ENCODE data around the gene LIFR. TPM values are rescaled to one million over a fixed set of nuclear protein-coding genes. Genes with fewer than 3 reads are reported as not detected.

The LIFR gene
- total and polyA plus RNA-seq, 2 of the 4 experiments (the other 2 are of a cell fraction): 1.9 to 10.4 TPM

DNA sequence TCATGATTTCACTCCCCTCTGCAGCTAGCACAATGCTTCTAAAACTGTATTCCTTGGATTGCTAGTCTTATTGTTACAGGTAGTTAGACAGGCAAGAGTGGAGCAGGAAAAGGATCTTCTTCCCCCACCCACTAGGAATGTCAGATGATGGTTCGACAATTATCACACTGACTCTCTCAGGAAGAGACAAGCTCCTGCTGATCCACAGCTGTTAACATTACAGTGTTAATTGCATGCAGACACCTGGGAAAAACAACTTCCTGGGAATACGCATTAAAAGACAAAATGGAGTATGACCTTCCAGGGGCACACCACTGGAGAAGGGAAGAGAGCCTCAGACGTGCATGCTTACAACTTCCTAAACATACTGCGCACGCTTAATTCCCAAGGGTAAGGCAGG, 46.2 kb upstream of the LIFR start:
- no peaks in the 10 kb centered on the region for H3K79me1 ChIP-seq (ENCODE audit: low read depth in 1 of 2, low read length in 2 of 2)
- no CpG with 5 or more reads among the region's 5 CpGs for WGBS, 2 experiments (ENCODE audit: extremely low coverage in 2 of 2, insufficient read length in 1 of 2)
- no peak for DNase-seq
- in situ Hi-C loops (cut with MboI; ENCODE audit: low sequenced_read_pairs): no loop called here
- peaks cover 16% of the 10 kb centered on the region for H3K9me1 ChIP-seq (ENCODE audit: insufficient read depth, low read length)
- no peak overlapping the region for H3K4me2 ChIP-seq (ENCODE audit: low read depth, low read length)
- no peak for ATAC-seq (ENCODE audit: low read depth)
- no peaks in the 10 kb centered on the region for H3K9me3 ChIP-seq (ENCODE audit: control insufficient read depth, insufficient read depth, low read length)
- no peak overlapping the region for H3K23ac ChIP-seq (ENCODE audit: low read depth, low read length)
- no peaks in the 10 kb centered on the region; the same call in 1 of the 2 replicates for H3K27me3 ChIP-seq (ENCODE audit: control insufficient read depth, insufficient read depth, low read length)
- peaks cover 22% of the 10 kb centered on the region for H3K4me1 ChIP-seq (ENCODE audit: control insufficient read depth, insufficient read depth, low read length)
- H2BK15ac ChIP-seq (ENCODE audit: low read depth, low read length): 0 out of 3 replicates have a peak overlapping the region, but pooled peaks have one; percentile 29
- no peak overlapping the region for H3K18ac ChIP-seq (ENCODE audit: low read depth, low read length)
- H3K9ac ChIP-seq (ENCODE audit: low read depth, low read length): no peak overlapping the region
- H4K8ac ChIP-seq (ENCODE audit: low read depth in 2 of 2, low read length in 2 of 2): no peak overlapping the region
- H4K91ac ChIP-seq (ENCODE audit: insufficient read depth, low read depth, low read length): no peak overlapping the region
- H2AK9ac ChIP-seq (replicated peaks; ENCODE audit: low read depth, low read length, poor library complexity): no peak overlapping the region
- ChIA-PET POLR2A (ENCODE audit: unreplicated experiment) (no interaction called here), CTCF (no interaction called here)
- no peaks in the 10 kb centered on the region for H3K36me3 ChIP-seq (ENCODE audit: control insufficient read depth, insufficient read depth, low read length)
- H3K14ac ChIP-seq (replicated peaks; ENCODE audit: low read depth, low read length): no peak overlapping the region
- H2AFZ ChIP-seq (replicated peaks; ENCODE audit: low read length, poor library complexity): no peak overlapping the region
- no peak overlapping the region for H2BK120ac ChIP-seq (ENCODE audit: low read depth, low read length)
- H2BK20ac ChIP-seq (ENCODE audit: low read depth, low read length): 0 out of 2 replicates have a peak overlapping the region, but pooled peaks have one; percentile 49
- H3K4ac ChIP-seq (ENCODE audit: low read depth, low read length): no peak overlapping the region
- no peak overlapping the region for H2AK5ac ChIP-seq (ENCODE audit: low read depth, low read length)
- no peak overlapping the region for H4K5ac ChIP-seq (ENCODE audit: low read depth, low read length)
- H3K56ac ChIP-seq (ENCODE audit: extremely low read depth, insufficient read depth, low read length): no peak overlapping the region
- no peak overlapping the region for H3K27ac ChIP-seq (ENCODE audit: insufficient read depth, low read length)
- intact Hi-C loops (cut with micrococcal nuclease): no loop called here
- H2BK5ac ChIP-seq (ENCODE audit: low read depth, low read length, poor library complexity, severe bottlenecking): no peak overlapping the region
- TF ChIP-seq, protein P1, sequence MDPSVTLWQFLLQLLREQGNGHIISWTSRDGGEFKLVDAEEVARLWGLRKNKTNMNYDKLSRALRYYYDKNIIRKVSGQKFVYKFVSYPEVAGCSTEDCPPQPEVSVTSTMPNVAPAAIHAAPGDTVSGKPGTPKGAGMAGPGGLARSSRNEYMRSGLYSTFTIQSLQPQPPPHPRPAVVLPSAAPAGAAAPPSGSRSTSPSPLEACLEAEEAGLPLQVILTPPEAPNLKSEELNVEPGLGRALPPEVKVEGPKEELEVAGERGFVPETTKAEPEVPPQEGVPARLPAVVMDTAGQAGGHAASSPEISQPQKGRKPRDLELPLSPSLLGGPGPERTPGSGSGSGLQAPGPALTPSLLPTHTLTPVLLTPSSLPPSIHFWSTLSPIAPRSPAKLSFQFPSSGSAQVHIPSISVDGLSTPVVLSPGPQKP (IDR thresholded peaks at IDR 0.05; ENCODE audit: borderline replicate concordance, low read depth, low read length): no peak
- TF ChIP-seq CEBPB (IDR thresholded peaks at IDR 0.05; ENCODE audit: low read depth, low read length): no peak
- no peak for TF ChIP-seq MAZ (IDR thresholded peaks at IDR 0.05; ENCODE audit: borderline replicate concordance, low read depth, low read length)
- TF ChIP-seq BHLHE40 (IDR thresholded peaks at IDR 0.05; ENCODE audit: low read depth, low read length): no peak
- no peak for TF ChIP-seq NFE2L2 (IDR thresholded peaks at IDR 0.05; ENCODE audit: low read depth, low read length)
- no peak for TF ChIP-seq RFX5 (IDR thresholded peaks at IDR 0.05; ENCODE audit: low read depth, low read length)
- TF ChIP-seq, protein P2, sequence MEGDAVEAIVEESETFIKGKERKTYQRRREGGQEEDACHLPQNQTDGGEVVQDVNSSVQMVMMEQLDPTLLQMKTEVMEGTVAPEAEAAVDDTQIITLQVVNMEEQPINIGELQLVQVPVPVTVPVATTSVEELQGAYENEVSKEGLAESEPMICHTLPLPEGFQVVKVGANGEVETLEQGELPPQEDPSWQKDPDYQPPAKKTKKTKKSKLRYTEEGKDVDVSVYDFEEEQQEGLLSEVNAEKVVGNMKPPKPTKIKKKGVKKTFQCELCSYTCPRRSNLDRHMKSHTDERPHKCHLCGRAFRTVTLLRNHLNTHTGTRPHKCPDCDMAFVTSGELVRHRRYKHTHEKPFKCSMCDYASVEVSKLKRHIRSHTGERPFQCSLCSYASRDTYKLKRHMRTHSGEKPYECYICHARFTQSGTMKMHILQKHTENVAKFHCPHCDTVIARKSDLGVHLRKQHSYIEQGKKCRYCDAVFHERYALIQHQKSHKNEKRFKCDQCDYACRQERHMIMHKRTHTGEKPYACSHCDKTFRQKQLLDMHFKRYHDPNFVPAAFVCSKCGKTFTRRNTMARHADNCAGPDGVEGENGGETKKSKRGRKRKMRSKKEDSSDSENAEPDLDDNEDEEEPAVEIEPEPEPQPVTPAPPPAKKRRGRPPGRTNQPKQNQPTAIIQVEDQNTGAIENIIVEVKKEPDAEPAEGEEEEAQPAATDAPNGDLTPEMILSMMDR (conservative IDR thresholded peaks at IDR 0.05; ENCODE audit: low read depth, low read length): no peak
- no peak for TF ChIP-seq CHD1 (IDR thresholded peaks at IDR 0.05; ENCODE audit: low read depth, low read length)
- TF ChIP-seq SMC3 (IDR thresholded peaks at IDR 0.05; ENCODE audit: low read depth, low read length): no peak
- no peak for TF ChIP-seq RAD21 (IDR thresholded peaks at IDR 0.05; ENCODE audit: low read length)
- no peak for TF ChIP-seq FOS (IDR thresholded peaks at IDR 0.05; ENCODE audit: low read depth, low read length)
- TF ChIP-seq, protein P3, sequence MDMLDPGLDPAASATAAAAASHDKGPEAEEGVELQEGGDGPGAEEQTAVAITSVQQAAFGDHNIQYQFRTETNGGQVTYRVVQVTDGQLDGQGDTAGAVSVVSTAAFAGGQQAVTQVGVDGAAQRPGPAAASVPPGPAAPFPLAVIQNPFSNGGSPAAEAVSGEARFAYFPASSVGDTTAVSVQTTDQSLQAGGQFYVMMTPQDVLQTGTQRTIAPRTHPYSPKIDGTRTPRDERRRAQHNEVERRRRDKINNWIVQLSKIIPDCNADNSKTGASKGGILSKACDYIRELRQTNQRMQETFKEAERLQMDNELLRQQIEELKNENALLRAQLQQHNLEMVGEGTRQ (IDR thresholded peaks at IDR 0.05; ENCODE audit: low read depth, low read length): no peak
- TF ChIP-seq POLR2A (IDR thresholded peaks at IDR 0.05; ENCODE audit: low read depth, low read length): no peak
- no peak for TF ChIP-seq RCOR1 (IDR thresholded peaks at IDR 0.05; ENCODE audit: insufficient replicate concordance, low read length)
- no peak for TF ChIP-seq MXI1 (IDR thresholded peaks at IDR 0.05; ENCODE audit: borderline replicate concordance, low read depth, low read length)
- TF ChIP-seq MAFK (IDR thresholded peaks at IDR 0.05; ENCODE audit: low read depth, low read length): no peak
- BruUV-seq (replicated peaks): no TSS peak
- dilution Hi-C loops (cut with HindIII; ENCODE audit: low sequenced_read_pairs, unreplicated experiment): no loop called here
- peaks cover 5% of the 10 kb centered on the region; the same call in 1 of the 2 replicates for H4K20me1 ChIP-seq (ENCODE audit: insufficient read depth, low read length)
- no peak overlapping the region for H3K4me3 ChIP-seq (ENCODE audit: insufficient read depth, low read depth, low read length)
